K562 (cell line): ENCODE results near the gene C2CD2L. TPM values are rescaled to one million over a fixed set of nuclear protein-coding genes. Genes with fewer than 3 reads are reported as not detected.

ENCODE experiments used
- CAMTA2 ChIP-seq: fragments of 250-450 bp; sonication (Bioruptor Pico); conservative IDR thresholded peaks from 2 replicates; pipeline ENCODE4 v1.5.1; 2022
- CBX3 ChIP-seq, 2 experiments: IDR thresholded peaks; 1 replicate in 1 of 2; 2 replicates in 1 of 2; pipeline ENCODE4 v1.6.1; 2012; ENCODE audit warnings: inconsistent platforms in 2 of 2, low read length in 2 of 2, borderline replicate concordance in 1 of 2, control low read depth in 1 of 2
- CBX5 ChIP-seq: IDR thresholded peaks from 2 replicates; pipeline ENCODE4 v1.6.1; 2014; ENCODE audit warnings: low read depth, borderline replicate concordance
- CC2D1A ChIP-seq: fragments of 450-650 bp; IDR thresholded peaks from 2 replicates; pipeline ENCODE4 v1.6.1; 2017; ENCODE audit warnings: mild to moderate bottlenecking
- DDX20 ChIP-seq: fragments of 450-650 bp; IDR thresholded peaks from 2 replicates; pipeline ENCODE4 v1.6.1; 2016; ENCODE audit warnings: missing genetic modification characterization, low read depth, mild to moderate bottlenecking, missing compliant biosample characterization, moderate library complexity
- ETS2 ChIP-seq: IDR thresholded peaks from 2 replicates; pipeline ENCODE4 v1.6.1; 2016; ENCODE audit warnings: borderline replicate concordance, missing genetic modification characterization, mild to moderate bottlenecking, moderate library complexity, missing compliant biosample characterization; ENCODE audit not compliant: poor library complexity, severe bottlenecking
- FOS ChIP-seq: IDR thresholded peaks from 3 replicates; pipeline ENCODE4 v1.6.1; 2011; ENCODE audit not compliant: insufficient read length; ENCODE audit errors: extremely low read depth
- HEY1 ChIP-seq: fragments of 250-450 bp; sonication (Bioruptor Pico); IDR thresholded peaks from 2 replicates; pipeline ENCODE4 v1.5.0; 2020; ENCODE audit warnings: mild to moderate bottlenecking, moderate library complexity, borderline replicate concordance
- KAT2B ChIP-seq: IDR thresholded peaks from one replicate; pipeline ENCODE4 v1.6.1; 2012; ENCODE audit warnings: low read depth, mild to moderate bottlenecking, control low read depth, inconsistent platforms, low read length, moderate library complexity
- OTX1 ChIP-seq: fragments of 450-650 bp; formaldehyde crosslinking; IDR thresholded peaks from 2 replicates; pipeline ENCODE4 v1.4.0; 2022; ENCODE audit warnings: mild to moderate bottlenecking
- RUNX1 ChIP-seq: sonication (generic); IDR thresholded peaks from 2 replicates; pipeline ENCODE4 v1.6.1; 2016; ENCODE audit warnings: antibody characterized with exemption, low read depth
- SAFB ChIP-seq: fragments of 200-400 bp; formaldehyde crosslinking; IDR thresholded peaks from 2 replicates; pipeline ENCODE4 v1.6.1; 2017; ENCODE audit warnings: low read depth, low read length, borderline replicate concordance
- SIRT6 ChIP-seq: IDR thresholded peaks from one replicate; pipeline ENCODE4 v1.6.1; 2012; ENCODE audit warnings: low read depth, mild to moderate bottlenecking, control low read depth, inconsistent platforms, low read length, moderate library complexity
- SIX5 ChIP-seq, 2 experiments: IDR thresholded peaks; 2 replicates each; pipeline ENCODE4 v1.6.1; 2011; ENCODE audit warnings: low read length in 2 of 2, borderline replicate concordance in 1 of 2, low read depth in 1 of 2, mild to moderate bottlenecking in 1 of 2, moderate library complexity in 1 of 2; ENCODE audit not compliant: insufficient read depth in 1 of 2
- SRSF3 ChIP-seq: fragments of 200-400 bp; formaldehyde crosslinking; IDR thresholded peaks from 2 replicates; pipeline ENCODE4 v1.6.1; 2016; ENCODE audit warnings: mild to moderate bottlenecking, low read length, moderate library complexity; ENCODE audit not compliant: insufficient read depth
- SRSF9 ChIP-seq: fragments of 200-400 bp; formaldehyde crosslinking; IDR thresholded peaks from 2 replicates; pipeline ENCODE4 v1.6.1; 2017; ENCODE audit warnings: low read depth, low read length, borderline replicate concordance
- ZNF551 ChIP-seq: fragments of 250-450 bp; sonication (Bioruptor Pico); IDR thresholded peaks from 2 replicates; pipeline ENCODE4 v1.5.0; 2021; ENCODE audit warnings: mild to moderate bottlenecking, moderate library complexity
- ZNF696 ChIP-seq: fragments of 250-450 bp; sonication (Bioruptor Pico); conservative IDR thresholded peaks from 2 replicates; pipeline ENCODE4 v1.4.0; 2020; ENCODE audit warnings: mild to moderate bottlenecking, moderate library complexity
- ZNF766 ChIP-seq: fragments of 200-800 bp; sonication (Bioruptor generic); conservative IDR thresholded peaks from 2 replicates; pipeline ENCODE4 v1.6.1; 2016; ENCODE audit warnings: missing genetic modification characterization, missing compliant biosample characterization
- polyA plus RNA-seq, 8 experiments: library from polyadenylated mRNA; depleted of rRNA in 4 of 8; stranded (reverse) in 5 of 8; unstranded in 3 of 8; fragments of >200 nt; fragmentation: Nextera tagmentation in 2 of 8; fragmentation: Illumina TruSeq in 1 of 8; extraction: Ambion mirVana in 2 of 8; extraction: Trizol in 1 of 8; gene quantifications; 2 replicates each; pipeline versions ENCODE4 v1.2.1 to v1.2.3, GENCODE V29; 2011 to 2014; ENCODE audit warnings: inconsistent platforms in 1 of 8, missing spikeins in 1 of 8
- total RNA-seq, 7 experiments: library from RNA; depleted of rRNA in 6 of 7; stranded (reverse); fragments of >200 nt in 6 of 7; fragmentation: Illumina TruSeq in 2 of 7; extraction: Trizol in 2 of 7; gene quantifications; 2 replicates each; pipeline versions ENCODE4 v1.2.1 to v1.2.3, GENCODE V29; 2011 to 2021; ENCODE audit warnings: low replicate concordance in 1 of 7
- TF ChIP-seq, protein P1 (sequence below): fragments of 450-650 bp; formaldehyde crosslinking; IDR thresholded peaks from 2 replicates; pipeline ENCODE4 v1.4.0; 2020; ENCODE audit warnings: mild to moderate bottlenecking, moderate library complexity
- TF ChIP-seq, protein P2 (sequence below): conservative IDR thresholded peaks from 2 replicates; pipeline ENCODE4 v1.6.1; 2011; ENCODE audit warnings: low read depth, mild to moderate bottlenecking, low read length; ENCODE audit not compliant: control insufficient read depth
- TF ChIP-seq, protein P3 (sequence below): sonication (generic); formaldehyde crosslinking; IDR thresholded peaks from 2 replicates; pipeline ENCODE4 v1.8.1; 2023; ENCODE audit warnings: mild to moderate bottlenecking, missing genetic modification reagents, moderate library complexity

The C2CD2L gene
- total and polyA plus RNA-seq, 9 of the 15 experiments (the other 6 are each of a cell fraction or from before 2014, with no cell fraction given) = 0.66 to 41.2 (median 14.8) TPM

DNA sequence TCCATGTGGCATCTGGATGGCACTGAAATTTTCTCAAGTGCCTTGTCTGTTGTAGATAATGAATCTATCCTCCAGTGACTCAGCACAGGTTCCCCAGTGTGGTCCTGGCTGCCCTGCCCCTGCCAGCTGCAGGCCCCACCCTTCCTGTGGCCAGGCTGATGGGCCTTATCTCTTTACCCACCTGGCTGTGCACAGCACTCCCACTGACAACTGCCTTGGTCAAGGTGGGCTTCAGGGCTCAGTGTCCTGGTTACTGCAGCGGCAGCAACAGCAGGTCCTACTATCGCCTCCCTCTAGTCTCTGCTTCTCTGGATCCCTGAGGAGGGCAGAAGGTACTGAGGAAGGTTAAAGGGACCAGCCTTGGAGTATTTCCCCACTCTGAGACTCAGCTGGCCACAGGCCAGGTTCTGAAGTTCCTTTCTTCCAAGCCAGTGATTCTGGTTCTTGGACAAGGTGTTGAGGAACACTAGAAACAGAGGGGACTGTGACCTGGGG, 19.4 kb upstream of the C2CD2L start (continued):
- TF ChIP-seq RUNX1 (peak; percentile 93), CBX5 (no peak), ZNF696 (no peak), DDX20 (no peak), HEY1 (CRISPR knock-in tag) (no peak; the same call in 1 of the 2 replicates), ZNF551 (CRISPR knock-in tag) (no peak), CBX3 (IDR thresholded peaks at IDR 0.05; ENCODE audit: borderline replicate concordance in 1 of 2, low read length in 2 of 2) (no peak), ETS2 (tag) (no peak), ZNF766 (peak; percentile 85; the same call in 1 of the 2 replicates), SRSF9 (no peak), SRSF3 (no peak), SIRT6 (no peak), KAT2B (no peak), SAFB (no peak), SIX5 (IDR thresholded peaks at IDR 0.05; ENCODE audit: borderline replicate concordance in 1 of 2, insufficient read depth in 1 of 2, low read depth in 1 of 2, low read length in 2 of 2) (no peak), OTX1 (CRISPR knock-in tag) (no peak), FOS (no peak), CC2D1A (peak; percentile 96), CAMTA2 (CRISPR knock-in tag) (no peak; the same call in 1 of the 2 replicates)
- TF ChIP-seq, protein P1, sequence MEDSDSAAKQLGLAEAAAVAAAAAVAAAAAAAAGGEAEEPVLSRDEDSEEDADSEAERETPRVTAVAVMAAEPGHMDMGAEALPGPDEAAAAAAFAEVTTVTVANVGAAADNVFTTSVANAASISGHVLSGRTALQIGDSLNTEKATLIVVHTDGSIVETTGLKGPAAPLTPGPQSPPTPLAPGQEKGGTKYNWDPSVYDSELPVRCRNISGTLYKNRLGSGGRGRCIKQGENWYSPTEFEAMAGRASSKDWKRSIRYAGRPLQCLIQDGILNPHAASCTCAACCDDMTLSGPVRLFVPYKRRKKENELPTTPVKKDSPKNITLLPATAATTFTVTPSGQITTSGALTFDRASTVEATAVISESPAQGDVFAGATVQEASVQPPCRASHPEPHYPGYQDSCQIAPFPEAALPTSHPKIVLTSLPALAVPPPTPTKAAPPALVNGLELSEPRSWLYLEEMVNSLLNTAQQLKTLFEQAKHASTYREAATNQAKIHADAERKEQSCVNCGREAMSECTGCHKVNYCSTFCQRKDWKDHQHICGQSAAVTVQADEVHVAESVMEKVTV (CRISPR knock-in tag) = no peak
- TF ChIP-seq, protein P2, sequence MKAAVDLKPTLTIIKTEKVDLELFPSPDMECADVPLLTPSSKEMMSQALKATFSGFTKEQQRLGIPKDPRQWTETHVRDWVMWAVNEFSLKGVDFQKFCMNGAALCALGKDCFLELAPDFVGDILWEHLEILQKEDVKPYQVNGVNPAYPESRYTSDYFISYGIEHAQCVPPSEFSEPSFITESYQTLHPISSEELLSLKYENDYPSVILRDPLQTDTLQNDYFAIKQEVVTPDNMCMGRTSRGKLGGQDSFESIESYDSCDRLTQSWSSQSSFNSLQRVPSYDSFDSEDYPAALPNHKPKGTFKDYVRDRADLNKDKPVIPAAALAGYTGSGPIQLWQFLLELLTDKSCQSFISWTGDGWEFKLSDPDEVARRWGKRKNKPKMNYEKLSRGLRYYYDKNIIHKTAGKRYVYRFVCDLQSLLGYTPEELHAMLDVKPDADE = peak; percentile 97
- TF ChIP-seq, protein P3, sequence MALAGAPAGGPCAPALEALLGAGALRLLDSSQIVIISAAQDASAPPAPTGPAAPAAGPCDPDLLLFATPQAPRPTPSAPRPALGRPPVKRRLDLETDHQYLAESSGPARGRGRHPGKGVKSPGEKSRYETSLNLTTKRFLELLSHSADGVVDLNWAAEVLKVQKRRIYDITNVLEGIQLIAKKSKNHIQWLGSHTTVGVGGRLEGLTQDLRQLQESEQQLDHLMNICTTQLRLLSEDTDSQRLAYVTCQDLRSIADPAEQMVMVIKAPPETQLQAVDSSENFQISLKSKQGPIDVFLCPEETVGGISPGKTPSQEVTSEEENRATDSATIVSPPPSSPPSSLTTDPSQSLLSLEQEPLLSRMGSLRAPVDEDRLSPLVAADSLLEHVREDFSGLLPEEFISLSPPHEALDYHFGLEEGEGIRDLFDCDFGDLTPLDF (CRISPR knock-in tag) = no peak
